Tibial nerve (tissue), 4 donors: ENCODE measurements around the gene IGF1R. TPM values are rescaled to one million over a fixed set of nuclear protein-coding genes. Genes with fewer than 3 reads are reported as not detected.

Experiments used
- DNase-seq, 2 donors: peaks; one replicate each; pipeline ENCODE4 v3.0.0-alpha.2; 2019; ENCODE audit warnings: low spot score in 2 of 2
- H3K27ac ChIP-seq, 4 donors: fragments of 200-600 bp; sonication (generic) in 3 of 4; one replicate each; pipeline ENCODE4 v1.5.1; 2017 to 2019; ENCODE audit warnings: mild to moderate bottlenecking in 1 of 4
- H3K27me3 ChIP-seq, 2 donors: fragments of 200-600 bp; sonication (generic) in 1 of 2; one replicate each; pipeline versions ENCODE4 v1.5.1 to v1.6.0; 2017 to 2019
- H3K36me3 ChIP-seq, 3 donors: fragments of 200-600 bp; sonication (generic); one replicate each; pipeline ENCODE4 v1.5.1; 2018 to 2019
- H3K4me1 ChIP-seq, 4 donors: fragments of 200-600 bp; sonication (generic) in 3 of 4; one replicate each; pipeline ENCODE4 v1.5.1; 2017 to 2019
- H3K4me3 ChIP-seq, 4 donors: fragments of 200-600 bp; sonication (generic) in 3 of 4; one replicate each; pipeline ENCODE4 v1.5.1; 2017 to 2019; ENCODE audit warnings: mild to moderate bottlenecking in 1 of 4, moderate library complexity in 1 of 4
- H3K9me3 ChIP-seq, 4 donors: fragments of 200-600 bp; sonication (generic) in 3 of 4; one replicate each; pipeline ENCODE4 v1.5.1; 2017 to 2019
- EP300 ChIP-seq, 2 donors: sonication (generic); formaldehyde crosslinking; IDR thresholded peaks; one replicate each; pipeline ENCODE4 v1.6.1; 2017; ENCODE audit warnings: antibody characterized with exemption in 2 of 2, mild to moderate bottlenecking in 1 of 2
- POLR2A ChIP-seq, 2 donors: fragments of 450-650 bp; IDR thresholded peaks; one replicate each; pipeline ENCODE4 v1.6.1; 2017; ENCODE audit warnings: antibody characterized with exemption in 2 of 2, mild to moderate bottlenecking in 2 of 2, moderate library complexity in 2 of 2
- WGBS, 2 donors: methylation state at CpG; one replicate each; pipeline ENCODE4 v1.1.5; 2018; 5-methylcytosine and 5-hydroxymethylcytosine counted together
- total RNA-seq, 4 donors: library from RNA; depleted of rRNA; stranded (reverse); fragments of >200 nt; gene quantifications; one replicate each; pipeline ENCODE4 v1.1.0, GENCODE V29; 2016
- TF ChIP-seq, protein P1 (sequence below), 5 experiments: fragments of 200-600 bp in 3 of 5; fragments of 450-650 bp in 2 of 5; sonication (generic) in 3 of 5; IDR thresholded peaks; one replicate each; pipeline ENCODE4 v1.5.1; 2016 to 2019; ENCODE audit warnings: antibody characterized with exemption in 5 of 5, mild to moderate bottlenecking in 3 of 5, moderate library complexity in 2 of 5

IGF1R gene
- total RNA-seq, 4 donors from 2014 or later, result 82.5 to 164 (median 111) TPM

DNA sequence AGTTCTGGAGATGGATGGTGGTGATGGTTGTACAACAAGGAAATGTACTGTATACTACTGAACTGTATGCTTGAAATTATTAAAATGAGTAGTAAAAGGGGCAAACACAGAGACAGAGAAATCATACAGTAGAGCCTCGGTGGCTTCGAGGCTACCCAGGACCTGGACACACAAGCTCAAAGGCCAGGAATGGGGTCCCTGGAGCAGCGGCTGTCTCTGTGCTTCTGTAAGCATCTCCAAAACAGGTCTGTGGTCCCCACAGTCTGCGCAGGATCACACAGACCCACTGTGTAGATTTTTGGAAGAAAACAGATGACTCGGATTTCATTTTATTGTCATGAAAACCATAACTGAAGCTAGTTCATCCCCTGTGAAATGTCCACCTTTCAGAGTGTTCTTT lies 319.6 kb downstream of the IGF1R start:
- H3K36me3 ChIP-seq, result peaks cover 0 to 6% (median 0%) of the 10 kb centered on the region in 3 donors
- no peak for DNase-seq
- H3K27me3 ChIP-seq, result no peaks in the 10 kb centered on the region
- TF ChIP-seq POLR2A (IDR thresholded peaks at IDR 0.05) (no peak), EP300 (IDR thresholded peaks at IDR 0.05) (no peak)
- TF ChIP-seq, protein P1, sequence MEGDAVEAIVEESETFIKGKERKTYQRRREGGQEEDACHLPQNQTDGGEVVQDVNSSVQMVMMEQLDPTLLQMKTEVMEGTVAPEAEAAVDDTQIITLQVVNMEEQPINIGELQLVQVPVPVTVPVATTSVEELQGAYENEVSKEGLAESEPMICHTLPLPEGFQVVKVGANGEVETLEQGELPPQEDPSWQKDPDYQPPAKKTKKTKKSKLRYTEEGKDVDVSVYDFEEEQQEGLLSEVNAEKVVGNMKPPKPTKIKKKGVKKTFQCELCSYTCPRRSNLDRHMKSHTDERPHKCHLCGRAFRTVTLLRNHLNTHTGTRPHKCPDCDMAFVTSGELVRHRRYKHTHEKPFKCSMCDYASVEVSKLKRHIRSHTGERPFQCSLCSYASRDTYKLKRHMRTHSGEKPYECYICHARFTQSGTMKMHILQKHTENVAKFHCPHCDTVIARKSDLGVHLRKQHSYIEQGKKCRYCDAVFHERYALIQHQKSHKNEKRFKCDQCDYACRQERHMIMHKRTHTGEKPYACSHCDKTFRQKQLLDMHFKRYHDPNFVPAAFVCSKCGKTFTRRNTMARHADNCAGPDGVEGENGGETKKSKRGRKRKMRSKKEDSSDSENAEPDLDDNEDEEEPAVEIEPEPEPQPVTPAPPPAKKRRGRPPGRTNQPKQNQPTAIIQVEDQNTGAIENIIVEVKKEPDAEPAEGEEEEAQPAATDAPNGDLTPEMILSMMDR (IDR thresholded peaks at IDR 0.05), result no peak
- no peak overlapping the region for H3K4me3 ChIP-seq
- H3K9me3 ChIP-seq, result no peaks in the 10 kb centered on the region
- 85 to 86% methylated on average over 5 of the region's 5 CpGs for WGBS, 2 donors
- H3K27ac ChIP-seq, result no peak overlapping the region
- H3K4me1 ChIP-seq, result no peaks in the 10 kb centered on the region

DNA sequence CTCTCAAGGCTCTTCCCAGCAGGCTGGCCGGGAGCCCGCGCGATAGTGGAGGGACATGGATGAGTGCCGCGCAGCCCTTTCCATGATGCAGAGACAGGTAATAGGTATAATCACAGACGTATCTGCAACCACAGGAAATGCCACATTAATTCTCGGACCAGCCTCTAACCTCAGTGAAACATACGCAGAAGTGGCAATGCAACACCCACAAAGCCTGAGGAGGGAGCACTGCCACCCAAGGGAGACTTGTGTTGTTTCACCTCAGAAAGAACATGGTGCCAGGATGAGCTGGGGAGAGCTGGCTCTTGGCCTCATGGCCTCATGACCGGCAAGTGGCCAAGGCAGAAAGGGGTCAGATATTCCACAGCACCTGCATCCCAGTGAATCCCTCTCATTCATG lies 320.2 kb downstream of the IGF1R start:
- TF ChIP-seq POLR2A (IDR thresholded peaks at IDR 0.05) (no peak), EP300 (IDR thresholded peaks at IDR 0.05) (no peak)
- TF ChIP-seq, protein P1 (IDR thresholded peaks at IDR 0.05), result no peak
- H3K4me1 ChIP-seq, result no peaks in the 10 kb centered on the region
- H3K27ac ChIP-seq, result no peak overlapping the region
- WGBS, 2 donors, result 93 to 98% methylated on average over 10 of the region's 10 CpGs
- H3K9me3 ChIP-seq, result no peaks in the 10 kb centered on the region
- H3K27me3 ChIP-seq, result no peaks in the 10 kb centered on the region
- H3K36me3 ChIP-seq, result peaks cover 0 to under 1% (median 0%) of the 10 kb centered on the region in 3 donors
- DNase-seq, result no peak
- no peak overlapping the region for H3K4me3 ChIP-seq

DNA sequence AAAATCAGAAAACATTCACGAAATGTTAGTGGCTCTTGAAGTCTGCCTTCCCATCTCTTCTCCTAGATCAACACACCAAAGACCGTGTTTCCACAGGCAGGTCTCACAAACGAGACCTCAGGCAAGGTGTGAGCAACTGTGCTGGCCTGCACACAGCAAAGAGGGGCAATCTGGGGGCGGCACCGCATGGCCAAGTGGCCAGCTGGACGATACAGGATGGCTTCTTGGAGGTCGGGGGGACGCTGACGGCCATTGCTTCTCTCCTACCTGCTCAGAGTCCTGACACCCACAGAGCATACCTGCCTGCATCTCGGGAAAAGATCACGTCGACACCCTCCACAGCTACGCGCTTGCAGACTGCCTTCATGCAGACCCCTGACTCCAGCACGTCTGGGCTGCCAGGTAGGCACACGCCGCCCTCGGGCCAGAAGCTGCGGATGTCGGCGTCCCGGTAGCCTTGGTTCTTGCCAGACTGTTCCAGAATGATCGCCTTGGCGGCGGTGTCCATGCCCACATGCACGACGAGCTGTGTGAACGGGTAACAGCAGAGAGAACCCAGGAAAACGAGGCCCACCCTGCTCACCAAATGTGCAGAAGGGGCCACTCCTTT lies 320.9 kb downstream of the IGF1R start:
- Histone ChIP-seq H3K27ac (no peak overlapping the region), H3K36me3 (no peaks in the 10 kb centered on the region), H3K4me1 (no peaks in the 10 kb centered on the region), H3K27me3 (no peaks in the 10 kb centered on the region), H3K9me3 (no peaks in the 10 kb centered on the region), H3K4me3 (no peak overlapping the region)
- WGBS, 2 donors, result 85 to 93% methylated on average over 12 to 27 of the region's 29 CpGs
- DNase-seq, result no peak
- TF ChIP-seq, protein P1 (IDR thresholded peaks at IDR 0.05), result no peak
- TF ChIP-seq POLR2A (IDR thresholded peaks at IDR 0.05) (no peak), EP300 (IDR thresholded peaks at IDR 0.05) (no peak)

DNA sequence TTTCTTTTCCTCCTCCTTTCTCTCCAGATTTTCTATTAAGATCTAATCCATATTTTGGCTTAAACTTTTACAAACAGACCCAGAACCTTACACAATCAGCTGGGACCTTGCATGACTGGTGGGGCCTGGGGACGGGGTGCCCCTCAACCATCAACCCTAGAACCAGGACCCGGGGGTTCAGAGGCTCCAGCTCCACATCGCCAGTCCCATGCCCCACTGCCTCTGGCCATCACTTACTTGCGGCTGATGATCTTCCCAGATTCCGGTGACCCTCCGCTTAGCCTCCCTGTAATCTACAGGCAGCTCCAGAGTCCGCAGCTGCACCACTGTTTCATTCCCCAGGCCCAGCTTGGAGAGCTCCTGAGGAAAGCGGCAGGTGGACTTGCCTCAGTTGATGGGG lies 322.5 kb downstream of the IGF1R start:
- no peak overlapping the region for H3K27ac ChIP-seq
- no peaks in the 10 kb centered on the region for H3K9me3 ChIP-seq
- DNase-seq, result no peak
- H3K36me3 ChIP-seq, result no peaks in the 10 kb centered on the region
- WGBS, 2 donors, result 93 to 96% methylated on average over 8 of the region's 8 CpGs
- no peaks in the 10 kb centered on the region for H3K27me3 ChIP-seq
- TF ChIP-seq POLR2A (IDR thresholded peaks at IDR 0.05), result no peak
- no peak for TF ChIP-seq EP300 (IDR thresholded peaks at IDR 0.05)
- TF ChIP-seq, protein P1 (IDR thresholded peaks at IDR 0.05), result no peak
- H3K4me3 ChIP-seq, result no peak overlapping the region
- H3K4me1 ChIP-seq, result no peaks in the 10 kb centered on the region

DNA sequence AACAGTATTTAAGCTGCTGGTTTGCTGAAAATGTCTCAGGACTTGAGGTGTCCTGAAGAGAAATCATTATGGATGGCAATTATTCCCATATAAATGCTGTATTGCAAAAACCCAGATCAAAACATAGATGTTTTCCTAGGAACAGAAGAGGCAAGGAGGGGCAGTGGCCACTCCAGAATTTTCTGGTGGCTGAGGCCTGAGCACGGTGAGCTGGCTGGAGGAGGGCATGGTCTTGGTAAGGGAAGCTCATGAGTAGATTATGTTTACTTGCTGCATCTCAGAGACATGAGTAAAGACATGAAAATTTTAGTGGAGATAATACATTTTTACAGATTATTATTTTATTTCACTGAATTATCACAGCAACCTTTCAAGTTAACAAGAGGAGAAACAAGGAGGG lies 328.2 kb downstream of the IGF1R start:
- H3K36me3 ChIP-seq, result no peaks in the 10 kb centered on the region
- 78 to 92% methylated on average over 1 of the region's 1 CpG for WGBS, 2 donors
- H3K27me3 ChIP-seq, result no peaks in the 10 kb centered on the region
- peaks cover 0 to 10% (median 0%) of the 10 kb centered on the region in 4 donors for H3K9me3 ChIP-seq
- TF ChIP-seq POLR2A (IDR thresholded peaks at IDR 0.05), result no peak
- TF ChIP-seq, protein P1 (IDR thresholded peaks at IDR 0.05), result no peak
- TF ChIP-seq EP300 (IDR thresholded peaks at IDR 0.05), result no peak
- no peaks in the 10 kb centered on the region for H3K4me1 ChIP-seq
- H3K4me3 ChIP-seq, result no peak overlapping the region
- H3K27ac ChIP-seq, result no peak overlapping the region
- DNase-seq, result no peak
